Right atrium auricular region (tissue), 2 donors: ENCODE data around the gene SECISBP2L. TPM values are rescaled to one million over a fixed set of nuclear protein-coding genes. Genes with fewer than 3 reads are reported as not detected.

ENCODE experiments used
- DNase-seq: peaks from one replicate; pipeline ENCODE4 v3.0.0-alpha.2; 2019; ENCODE audit warnings: low spot score
- H3K27ac ChIP-seq, 2 donors: fragments of 200-600 bp; sonication (generic); 1 replicate in 1 of 2; 2 replicates in 1 of 2; pipeline ENCODE4 v1.5.1; 2016 to 2019
- H3K27me3 ChIP-seq, 2 donors: fragments of 200-600 bp; sonication (generic); one replicate each; pipeline versions ENCODE4 v1.5.1 to v1.6.0; 2017 to 2019
- H3K36me3 ChIP-seq: fragments of 200-600 bp; sonication (generic); one replicate; pipeline ENCODE4 v1.5.1; 2016
- H3K4me1 ChIP-seq, 2 donors: fragments of 200-600 bp; sonication (generic); one replicate each; pipeline versions ENCODE4 v1.5.1 to v1.6.0; 2017 to 2019
- H3K4me3 ChIP-seq, 2 donors: fragments of 200-600 bp; sonication (generic); 1 replicate in 1 of 2; 2 replicates in 1 of 2; pipeline ENCODE4 v1.5.1; 2017 to 2019; ENCODE audit warnings: mild to moderate bottlenecking in 1 of 2, moderate library complexity in 1 of 2
- H3K9me3 ChIP-seq, 2 donors: fragments of 200-600 bp; sonication (generic); one replicate each; pipeline ENCODE4 v1.5.1; 2019
- CTCF ChIP-seq, 2 donors: fragments of 200-600 bp; sonication (generic); IDR thresholded peaks; one replicate each; pipeline ENCODE4 v1.5.1; 2019; ENCODE audit warnings: antibody characterized with exemption in 2 of 2
- total RNA-seq, 2 donors: library from RNA; depleted of rRNA; stranded (reverse); fragments of >200 nt; gene quantifications; one replicate each; pipeline ENCODE4 v1.1.0, GENCODE V29; 2016

Gene SECISBP2L
- total RNA-seq, 2 donors from 2014 or later: 21.8 to 23.0 TPM

GRCh38 chr15:48955370-48955769, 90.9 kb downstream of the SECISBP2L start:
- Histone ChIP-seq H3K36me3 (no peaks in the 10 kb centered on the region), H3K4me3 (no peak overlapping the region), H3K27me3 (no peaks in the 10 kb centered on the region), H3K4me1 (peaks cover 0 to 8% of the 10 kb centered on the region in 2 donors), H3K9me3 (no peaks in the 10 kb centered on the region), H3K27ac (no peak overlapping the region)
- no peak for TF ChIP-seq CTCF (IDR thresholded peaks at IDR 0.05)
- DNase-seq: no peak

- no peak overlapping the region for H3K4me3 ChIP-seq
- no peak for TF ChIP-seq CTCF (IDR thresholded peaks at IDR 0.05)
- peak overlapping the region in 1 of 2 donors; percentile 46 for H3K27ac ChIP-seq
- peaks cover 0 to 8% of the 10 kb centered on the region in 2 donors for H3K4me1 ChIP-seq
- H3K36me3 ChIP-seq: no peaks in the 10 kb centered on the region
- H3K9me3 ChIP-seq: no peaks in the 10 kb centered on the region
- no peaks in the 10 kb centered on the region for H3K27me3 ChIP-seq
- no peak for DNase-seq
Observed at GRCh38 chr15:48954538-48954937, 91.7 kb downstream of the SECISBP2L start.

- TF ChIP-seq CTCF (IDR thresholded peaks at IDR 0.05): no peak
- Histone ChIP-seq H3K4me3 (no peak overlapping the region), H3K27me3 (no peaks in the 10 kb centered on the region), H3K27ac (peak overlapping the region; percentile 37 to 78), H3K4me1 (peaks cover 0 to 38% of the 10 kb centered on the region in 2 donors), H3K9me3 (no peaks in the 10 kb centered on the region), H3K36me3 (no peaks in the 10 kb centered on the region)
- no peak for DNase-seq
Observed at GRCh38 chr15:48946840-48947187, 99.4 kb downstream of the SECISBP2L start.

GRCh38 chr15:48946074-48946839, 100.0 kb downstream of the SECISBP2L start:
- no peak for DNase-seq
- no peaks in the 10 kb centered on the region for H3K9me3 ChIP-seq
- no peaks in the 10 kb centered on the region for H3K27me3 ChIP-seq
- peak overlapping the region; percentile 37 to 78 for H3K27ac ChIP-seq
- no peak overlapping the region for H3K4me3 ChIP-seq
- H3K36me3 ChIP-seq: no peaks in the 10 kb centered on the region
- H3K4me1 ChIP-seq: peaks cover 0 to 38% of the 10 kb centered on the region in 2 donors
- no peak for TF ChIP-seq CTCF (IDR thresholded peaks at IDR 0.05)

GRCh38 chr15:48945386-48945785, 100.9 kb downstream of the SECISBP2L start:
- H3K27ac ChIP-seq: peak overlapping the region in 1 of 2 donors; percentile 78
- H3K27me3 ChIP-seq: no peaks in the 10 kb centered on the region
- H3K36me3 ChIP-seq: no peaks in the 10 kb centered on the region
- H3K4me1 ChIP-seq: peaks cover 0 to 38% of the 10 kb centered on the region in 2 donors
- no peaks in the 10 kb centered on the region for H3K9me3 ChIP-seq
- DNase-seq: no peak
- no peak for TF ChIP-seq CTCF (IDR thresholded peaks at IDR 0.05)
- no peak overlapping the region for H3K4me3 ChIP-seq

- TF ChIP-seq CTCF (IDR thresholded peaks at IDR 0.05): no peak
- H3K4me3 ChIP-seq: no peak overlapping the region
- H3K27me3 ChIP-seq: no peaks in the 10 kb centered on the region
- no peaks in the 10 kb centered on the region for H3K36me3 ChIP-seq
- H3K27ac ChIP-seq: no peak overlapping the region
- no peak for DNase-seq
- H3K4me1 ChIP-seq: peaks cover 0 to 35% of the 10 kb centered on the region in 2 donors
- no peaks in the 10 kb centered on the region for H3K9me3 ChIP-seq
Observed at GRCh38 chr15:48941904-48942303, 104.3 kb downstream of the SECISBP2L start.
